Stimulated activated CD4-positive, alpha-beta T cell treated with anti-CD3 and anti-CD28 coated beads, Interleukin-15, amount 100 ng/mL, for 1 hour (primary cell): ENCODE data around the gene IFI35.
"Not testable (repeated sequence)": the region's sequence is repeated elsewhere in the genome, so short reads cannot be mapped to it uniquely, and the experiment has no call there.

Experiments
- DNase-seq, 2 donors: peaks; one replicate each; pipeline ENCODE4 v3.0.0-alpha.2; 2020; ENCODE audit warnings: low read depth in 1 of 2, low spot score in 1 of 2

Gene IFI35

GRCh38 chr17:43051969-43052368 is 45.4 kb downstream of the IFI35 start:
- no peak for DNase-seq

GRCh38 chr17:43053008-43053407 is 46.4 kb downstream of the IFI35 start:
- DNase-seq: not testable (repeated sequence)

- no peak for DNase-seq
Measured at GRCh38 chr17:43056051-43056450, 49.5 kb downstream of the IFI35 start.

- no peak for DNase-seq
Measured at GRCh38 chr17:43062984-43063638, 56.5 kb downstream of the IFI35 start.
